GM12865 (cell line): ENCODE measurements around the gene QTRT2.

Experiments
- DNase-seq: peaks from one replicate; pipeline ENCODE4 v3.0.0; 2010; ENCODE audit warnings: low read depth
- H3K4me3 ChIP-seq: 2 replicates; pipeline ENCODE4 v1.5.1; 2011; ENCODE audit warnings: mild to moderate bottlenecking, low read depth, low read length, control low read depth
- TF ChIP-seq, protein P1 (sequence below): IDR thresholded peaks from 2 replicates; pipeline ENCODE4 v1.5.1; 2011; ENCODE audit warnings: low read length, control low read depth, low read depth, inconsistent platforms; ENCODE audit not compliant: insufficient read depth; ENCODE audit errors: missing control alignments

Gene QTRT2

DNA sequence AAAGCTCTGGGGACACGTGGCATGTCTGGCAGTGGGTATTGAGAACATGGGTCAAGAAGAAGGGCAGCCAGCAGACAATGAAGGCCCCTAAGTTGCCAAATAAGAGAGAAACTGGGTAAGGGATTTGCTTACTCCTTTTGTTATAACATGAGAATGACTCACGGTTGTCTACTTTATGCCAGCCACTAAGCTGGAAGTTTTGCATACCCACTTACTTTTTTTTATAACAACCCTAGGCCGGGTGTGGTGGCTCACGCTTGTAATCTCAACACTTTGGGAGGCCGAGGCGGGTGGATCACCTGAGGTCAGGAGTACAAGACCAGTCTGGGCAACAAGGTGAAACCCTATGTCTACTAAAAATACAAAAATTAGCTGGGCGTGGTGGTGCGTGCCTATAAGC, 72.3 kb downstream of the QTRT2 start:
- DNase-seq = no peak
- H3K4me3 ChIP-seq = no peak overlapping the region
- TF ChIP-seq, protein P1, sequence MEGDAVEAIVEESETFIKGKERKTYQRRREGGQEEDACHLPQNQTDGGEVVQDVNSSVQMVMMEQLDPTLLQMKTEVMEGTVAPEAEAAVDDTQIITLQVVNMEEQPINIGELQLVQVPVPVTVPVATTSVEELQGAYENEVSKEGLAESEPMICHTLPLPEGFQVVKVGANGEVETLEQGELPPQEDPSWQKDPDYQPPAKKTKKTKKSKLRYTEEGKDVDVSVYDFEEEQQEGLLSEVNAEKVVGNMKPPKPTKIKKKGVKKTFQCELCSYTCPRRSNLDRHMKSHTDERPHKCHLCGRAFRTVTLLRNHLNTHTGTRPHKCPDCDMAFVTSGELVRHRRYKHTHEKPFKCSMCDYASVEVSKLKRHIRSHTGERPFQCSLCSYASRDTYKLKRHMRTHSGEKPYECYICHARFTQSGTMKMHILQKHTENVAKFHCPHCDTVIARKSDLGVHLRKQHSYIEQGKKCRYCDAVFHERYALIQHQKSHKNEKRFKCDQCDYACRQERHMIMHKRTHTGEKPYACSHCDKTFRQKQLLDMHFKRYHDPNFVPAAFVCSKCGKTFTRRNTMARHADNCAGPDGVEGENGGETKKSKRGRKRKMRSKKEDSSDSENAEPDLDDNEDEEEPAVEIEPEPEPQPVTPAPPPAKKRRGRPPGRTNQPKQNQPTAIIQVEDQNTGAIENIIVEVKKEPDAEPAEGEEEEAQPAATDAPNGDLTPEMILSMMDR = no peak

DNA sequence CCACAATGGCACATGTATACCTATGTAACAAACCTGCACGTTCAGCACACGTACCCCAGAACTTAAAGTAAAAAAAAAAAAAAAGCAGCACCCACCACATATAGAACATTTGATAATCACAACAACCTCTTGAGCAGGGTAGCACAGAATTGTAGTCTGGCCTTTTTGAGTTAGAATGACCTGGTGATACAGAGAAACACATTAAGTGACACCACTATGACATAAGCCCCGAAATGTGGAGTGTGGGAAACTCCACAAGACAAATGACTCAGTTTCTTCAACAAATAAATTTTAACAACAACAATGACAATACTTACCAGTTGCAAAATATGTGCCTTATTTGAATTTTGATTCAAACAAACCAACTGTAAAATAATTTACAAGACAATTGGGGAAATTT, 76.0 kb downstream of the QTRT2 start:
- DNase-seq = no peak
- TF ChIP-seq, protein P1 = no peak
- H3K4me3 ChIP-seq = no peak overlapping the region

DNA sequence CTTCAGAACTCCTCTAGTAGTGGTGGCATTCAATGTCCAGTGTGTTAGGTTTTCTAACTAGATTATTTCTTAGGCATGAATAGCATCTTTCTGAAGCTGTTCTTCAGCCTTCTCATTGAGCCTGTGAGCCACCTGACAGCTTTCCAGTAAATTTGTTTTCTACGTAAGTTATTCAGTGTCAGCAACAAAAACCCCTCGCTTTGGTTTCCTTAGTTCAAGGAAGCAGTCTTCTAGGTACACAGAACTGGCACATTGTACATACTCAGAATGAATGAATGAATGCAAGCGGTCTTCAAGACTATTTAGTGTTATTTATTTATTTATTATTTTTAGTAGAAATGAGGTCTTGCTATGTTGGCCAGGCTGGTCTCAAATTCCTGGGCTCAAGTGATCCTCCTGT, 77.4 kb downstream of the QTRT2 start:
- DNase-seq = no peak
- TF ChIP-seq, protein P1 = no peak
- H3K4me3 ChIP-seq = no peak overlapping the region
